K562 (cell line): ENCODE results near the gene MEAF6. TPM values are rescaled to one million over a fixed set of nuclear protein-coding genes. Genes with fewer than 3 reads are reported as not detected.

Source experiments
- BCOR ChIP-seq: fragments of 450-650 bp; IDR thresholded peaks from 2 replicates; pipeline ENCODE4 v1.6.1; 2016
- ERF ChIP-seq: fragments of 450-650 bp; formaldehyde crosslinking; IDR thresholded peaks from 2 replicates; pipeline ENCODE4 v1.4.0; 2020; ENCODE audit warnings: mild to moderate bottlenecking, mixed read lengths
- HMGN3 ChIP-seq: IDR thresholded peaks from 2 replicates; pipeline ENCODE4 v1.6.1; 2011; ENCODE audit warnings: borderline replicate concordance, low read depth, mild to moderate bottlenecking, mixed read lengths, low read length; ENCODE audit not compliant: insufficient read length; ENCODE audit errors: extremely low read depth
- KLF1 ChIP-seq: fragments of 450-650 bp; IDR thresholded peaks from 2 replicates; pipeline ENCODE4 v1.6.1; 2016; ENCODE audit warnings: missing genetic modification characterization, missing compliant biosample characterization
- KLF10 ChIP-seq: fragments of 250-450 bp; sonication (Bioruptor Pico); IDR thresholded peaks from 2 replicates; pipeline ENCODE4 v1.6.1; 2021; ENCODE audit warnings: matching md5 sums
- NCOA1 ChIP-seq: fragments of 450-650 bp; IDR thresholded peaks from 2 replicates; pipeline ENCODE4 v1.6.1; 2016; ENCODE audit warnings: low read depth
- SMAD2 ChIP-seq: fragments of 150-350 bp; IDR thresholded peaks from 2 replicates; pipeline ENCODE4 v1.6.1; 2014; ENCODE audit warnings: low read depth, mild to moderate bottlenecking, low read length
- XRCC4 ChIP-seq: IDR thresholded peaks from one replicate; pipeline ENCODE4 v1.6.1; 2011; ENCODE audit not compliant: insufficient read depth, insufficient read length; ENCODE audit errors: extremely low read depth
- ZNF140 ChIP-seq: fragments of 250-450 bp; sonication (Bioruptor Pico); IDR thresholded peaks from 2 replicates; pipeline ENCODE4 v1.8.0; 2021; ENCODE audit warnings: moderate library complexity, mild to moderate bottlenecking, inconsistent platforms
- polyA plus RNA-seq, 8 experiments: library from polyadenylated mRNA; depleted of rRNA in 4 of 8; stranded (reverse) in 5 of 8; unstranded in 3 of 8; fragments of >200 nt; fragmentation: Nextera tagmentation in 2 of 8; fragmentation: Illumina TruSeq in 1 of 8; extraction: Ambion mirVana in 2 of 8; extraction: Trizol in 1 of 8; gene quantifications; 2 replicates each; pipeline versions ENCODE4 v1.2.1 to v1.2.3, GENCODE V29; 2011 to 2014; ENCODE audit warnings: inconsistent platforms in 1 of 8, missing spikeins in 1 of 8
- total RNA-seq, 7 experiments: library from RNA; depleted of rRNA in 6 of 7; stranded (reverse); fragments of >200 nt in 6 of 7; fragmentation: Illumina TruSeq in 2 of 7; extraction: Trizol in 2 of 7; gene quantifications; 2 replicates each; pipeline versions ENCODE4 v1.2.1 to v1.2.3, GENCODE V29; 2011 to 2021; ENCODE audit warnings: low replicate concordance in 1 of 7
- TF ChIP-seq, protein P1 (sequence below): conservative IDR thresholded peaks from 2 replicates; pipeline ENCODE4 v1.6.1; 2011; ENCODE audit warnings: low read depth, mild to moderate bottlenecking, low read length; ENCODE audit not compliant: control insufficient read depth
- TF ChIP-seq, protein P2 (sequence below): sonication (generic); formaldehyde crosslinking; IDR thresholded peaks from 2 replicates; pipeline ENCODE4 v1.8.1; 2023; ENCODE audit warnings: missing genetic modification reagents, mild to moderate bottlenecking, borderline replicate concordance
- TF ChIP-seq, protein P3 (sequence below): sonication (generic); IDR thresholded peaks from 2 replicates; pipeline ENCODE4 v1.6.1; 2016

Gene MEAF6
- total and polyA plus RNA-seq, 9 of the 15 experiments (the other 6 are each of a cell fraction or from before 2014, with no cell fraction given), result 55.0 to 151 (median 92.3) TPM

DNA sequence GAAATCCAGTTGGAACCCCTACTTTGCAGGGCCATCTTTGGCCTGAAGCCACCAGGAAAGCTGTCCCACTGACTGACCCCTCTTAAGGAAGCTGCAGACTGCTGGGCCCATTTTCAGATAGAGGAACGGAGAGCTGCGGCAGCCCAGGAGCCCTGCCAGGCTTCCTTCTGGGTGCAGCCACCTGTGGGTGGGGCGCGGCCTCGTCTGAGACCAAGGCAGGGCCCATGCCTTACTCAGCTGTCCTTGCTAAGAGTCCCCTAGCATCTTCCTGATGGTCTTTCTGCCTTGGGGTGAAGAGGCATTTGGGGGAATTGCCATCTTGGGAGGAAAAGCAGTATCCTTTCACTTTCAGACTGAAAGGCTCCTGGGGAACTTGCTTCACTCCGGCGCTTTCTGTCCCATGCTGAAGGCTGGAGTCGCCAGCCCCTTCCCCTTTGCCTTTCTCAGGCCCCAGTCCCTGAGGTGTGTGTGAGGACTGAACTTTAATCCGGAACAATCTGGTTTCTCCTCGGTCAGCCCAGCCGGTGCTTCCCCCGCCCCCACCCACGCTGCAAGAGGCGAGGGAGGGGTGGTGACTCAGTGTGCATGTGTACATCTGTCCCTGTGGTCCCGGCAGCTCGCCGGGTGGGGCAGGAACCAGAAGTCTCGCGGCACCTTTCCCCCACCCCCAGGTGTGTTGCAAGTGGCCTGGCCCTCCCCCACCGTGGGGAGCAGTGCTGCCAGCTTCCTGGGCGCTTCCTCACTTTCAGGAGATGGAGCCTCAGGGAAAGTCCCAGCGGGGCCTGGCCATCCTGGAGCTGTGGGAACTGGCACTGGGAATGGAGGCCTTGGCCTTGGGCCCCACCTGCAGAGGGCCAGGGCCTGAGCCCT lies 35.1 kb downstream of the MEAF6 start (continued):
- TF ChIP-seq, protein P1, sequence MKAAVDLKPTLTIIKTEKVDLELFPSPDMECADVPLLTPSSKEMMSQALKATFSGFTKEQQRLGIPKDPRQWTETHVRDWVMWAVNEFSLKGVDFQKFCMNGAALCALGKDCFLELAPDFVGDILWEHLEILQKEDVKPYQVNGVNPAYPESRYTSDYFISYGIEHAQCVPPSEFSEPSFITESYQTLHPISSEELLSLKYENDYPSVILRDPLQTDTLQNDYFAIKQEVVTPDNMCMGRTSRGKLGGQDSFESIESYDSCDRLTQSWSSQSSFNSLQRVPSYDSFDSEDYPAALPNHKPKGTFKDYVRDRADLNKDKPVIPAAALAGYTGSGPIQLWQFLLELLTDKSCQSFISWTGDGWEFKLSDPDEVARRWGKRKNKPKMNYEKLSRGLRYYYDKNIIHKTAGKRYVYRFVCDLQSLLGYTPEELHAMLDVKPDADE, result peak; percentile 79
- TF ChIP-seq KLF1 (tag) (no peak), ERF (0 out of 2 replicates have a peak, but pooled peaks have one; percentile 49), BCOR (peak; percentile 61; the same call in 1 of the 2 replicates), HMGN3 (peak; percentile 76), NCOA1 (0 out of 2 replicates have a peak, but pooled peaks have one; percentile 41), KLF10 (no peak), XRCC4 (no peak), ZNF140 (CRISPR knock-in tag) (no peak), SMAD2 (no peak)
- TF ChIP-seq, protein P2, sequence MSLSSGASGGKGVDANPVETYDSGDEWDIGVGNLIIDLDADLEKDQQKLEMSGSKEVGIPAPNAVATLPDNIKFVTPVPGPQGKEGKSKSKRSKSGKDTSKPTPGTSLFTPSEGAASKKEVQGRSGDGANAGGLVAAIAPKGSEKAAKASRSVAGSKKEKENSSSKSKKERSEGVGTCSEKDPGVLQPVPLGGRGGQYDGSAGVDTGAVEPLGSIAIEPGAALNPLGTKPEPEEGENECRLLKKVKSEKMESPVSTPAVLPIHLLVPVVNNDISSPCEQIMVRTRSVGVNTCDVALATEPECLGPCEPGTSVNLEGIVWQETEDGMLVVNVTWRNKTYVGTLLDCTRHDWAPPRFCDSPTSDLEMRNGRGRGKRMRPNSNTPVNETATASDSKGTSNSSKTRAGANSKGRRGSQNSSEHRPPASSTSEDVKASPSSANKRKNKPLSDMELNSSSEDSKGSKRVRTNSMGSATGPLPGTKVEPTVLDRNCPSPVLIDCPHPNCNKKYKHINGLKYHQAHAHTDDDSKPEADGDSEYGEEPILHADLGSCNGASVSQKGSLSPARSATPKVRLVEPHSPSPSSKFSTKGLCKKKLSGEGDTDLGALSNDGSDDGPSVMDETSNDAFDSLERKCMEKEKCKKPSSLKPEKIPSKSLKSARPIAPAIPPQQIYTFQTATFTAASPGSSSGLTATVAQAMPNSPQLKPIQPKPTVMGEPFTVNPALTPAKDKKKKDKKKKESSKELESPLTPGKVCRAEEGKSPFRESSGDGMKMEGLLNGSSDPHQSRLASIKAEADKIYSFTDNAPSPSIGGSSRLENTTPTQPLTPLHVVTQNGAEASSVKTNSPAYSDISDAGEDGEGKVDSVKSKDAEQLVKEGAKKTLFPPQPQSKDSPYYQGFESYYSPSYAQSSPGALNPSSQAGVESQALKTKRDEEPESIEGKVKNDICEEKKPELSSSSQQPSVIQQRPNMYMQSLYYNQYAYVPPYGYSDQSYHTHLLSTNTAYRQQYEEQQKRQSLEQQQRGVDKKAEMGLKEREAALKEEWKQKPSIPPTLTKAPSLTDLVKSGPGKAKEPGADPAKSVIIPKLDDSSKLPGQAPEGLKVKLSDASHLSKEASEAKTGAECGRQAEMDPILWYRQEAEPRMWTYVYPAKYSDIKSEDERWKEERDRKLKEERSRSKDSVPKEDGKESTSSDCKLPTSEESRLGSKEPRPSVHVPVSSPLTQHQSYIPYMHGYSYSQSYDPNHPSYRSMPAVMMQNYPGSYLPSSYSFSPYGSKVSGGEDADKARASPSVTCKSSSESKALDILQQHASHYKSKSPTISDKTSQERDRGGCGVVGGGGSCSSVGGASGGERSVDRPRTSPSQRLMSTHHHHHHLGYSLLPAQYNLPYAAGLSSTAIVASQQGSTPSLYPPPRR, result peak; percentile 74; the same call in 1 of the 2 replicates
- TF ChIP-seq, protein P3, sequence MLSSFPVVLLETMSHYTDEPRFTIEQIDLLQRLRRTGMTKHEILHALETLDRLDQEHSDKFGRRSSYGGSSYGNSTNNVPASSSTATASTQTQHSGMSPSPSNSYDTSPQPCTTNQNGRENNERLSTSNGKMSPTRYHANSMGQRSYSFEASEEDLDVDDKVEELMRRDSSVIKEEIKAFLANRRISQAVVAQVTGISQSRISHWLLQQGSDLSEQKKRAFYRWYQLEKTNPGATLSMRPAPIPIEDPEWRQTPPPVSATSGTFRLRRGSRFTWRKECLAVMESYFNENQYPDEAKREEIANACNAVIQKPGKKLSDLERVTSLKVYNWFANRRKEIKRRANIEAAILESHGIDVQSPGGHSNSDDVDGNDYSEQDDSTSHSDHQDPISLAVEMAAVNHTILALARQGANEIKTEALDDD, result no peak
